MCF 10A (cell line): ENCODE data around the gene KLHL1. TPM values are rescaled to one million over a fixed set of nuclear protein-coding genes. Genes with fewer than 3 reads are reported as not detected.

Source experiments
- BruUV-seq: library from RNA; stranded (reverse); fragments of 400-500 nt; replicated peaks from 2 replicates; lab custom pipeline; 2021; lab: Mats Ljungman, UMichigan
- CTCF ChIA-PET: fragments of 300-600 bp; sonication (Branson Sonifier 250); formaldehyde crosslinking; extraction: SDS; loops from one replicate; lab custom pipeline; 2021; ENCODE audit warnings: antibody characterized with exemption, inconsistent platforms; lab: Yijun Ruan, JAX
- POLR2A ChIA-PET: fragments of 300-600, 350-650 bp; sonication (Branson Sonifier 250); formaldehyde crosslinking; extraction: SDS; loops from one replicate; lab custom pipeline; 2020; ENCODE audit warnings: antibody characterized with exemption, inconsistent platforms; lab: Yijun Ruan, JAX
- DNase-seq: peaks from one replicate; pipeline ENCODE4 v3.0.0-alpha.2; 2018; ENCODE audit not compliant: unreplicated experiment
- H3K27ac Mint-ChIP-seq: one replicate; pipeline ENCODE4 v1.8.0; 2022; ENCODE audit warnings: mild to moderate bottlenecking, low read depth, mixed read lengths; ENCODE audit not compliant: unreplicated experiment
- H3K27me3 Mint-ChIP-seq: one replicate; pipeline ENCODE4 v1.8.0; 2022; ENCODE audit warnings: mixed read lengths; ENCODE audit not compliant: insufficient read depth, unreplicated experiment
- H3K36me3 Mint-ChIP-seq: one replicate; pipeline ENCODE4 v1.8.0; 2022; ENCODE audit warnings: mild to moderate bottlenecking, moderate library complexity, mixed read lengths; ENCODE audit not compliant: insufficient read depth, unreplicated experiment
- H3K4me1 Mint-ChIP-seq: one replicate; pipeline ENCODE4 v1.8.0; 2022; ENCODE audit warnings: mixed read lengths; ENCODE audit not compliant: insufficient read depth, unreplicated experiment
- H3K4me3 Mint-ChIP-seq: one replicate; pipeline ENCODE4 v1.8.0; 2022; ENCODE audit warnings: mild to moderate bottlenecking, moderate library complexity, mixed read lengths; ENCODE audit not compliant: unreplicated experiment
- H3K9me3 Mint-ChIP-seq: one replicate; pipeline ENCODE4 v1.8.0; 2022; ENCODE audit warnings: mixed read lengths; ENCODE audit not compliant: unreplicated experiment
- CTCF ChIP-seq: fragments of 200-600 bp; IDR thresholded peaks from one replicate; pipeline ENCODE4 v1.8.0; 2022; ENCODE audit warnings: antibody characterized with exemption, mild to moderate bottlenecking; ENCODE audit not compliant: unreplicated experiment
- intact Hi-C: fragments of 100-400 bp; cut with micrococcal nuclease; formaldehyde crosslinking; loops from 2 replicates; pipeline ENCODE4 v1.14.1; 2022
- total RNA-seq: library from RNA; stranded (reverse); gene quantifications from 2 replicates; pipeline ENCODE4 v1.2.3, GENCODE V29; 2022

The KLHL1 gene
- total RNA-seq, 1 experiment from 2014 or later: not detected

- H3K27ac Mint-ChIP-seq: no peak overlapping the region
- ChIA-PET CTCF (no interaction called here), POLR2A (no interaction called here)
- no peak for DNase-seq
- H3K9me3 Mint-ChIP-seq: no peaks in the 10 kb centered on the region
- intact Hi-C loops: no loop called here
- no TSS peak for BruUV-seq
- no peak overlapping the region for H3K4me3 Mint-ChIP-seq
- no peaks in the 10 kb centered on the region for H3K36me3 Mint-ChIP-seq
- peaks cover 56% of the 10 kb centered on the region for H3K27me3 Mint-ChIP-seq
- no peak for TF ChIP-seq CTCF
- H3K4me1 Mint-ChIP-seq: no peaks in the 10 kb centered on the region
Observed at GRCh38 chr13:69706807-69707206, 401.4 kb downstream of the KLHL1 start.

GRCh38 chr13:69704311-69704710 is 403.9 kb downstream of the KLHL1 start:
- H3K36me3 Mint-ChIP-seq: no peaks in the 10 kb centered on the region
- ChIA-PET POLR2A (no interaction called here), CTCF (no interaction called here)
- no peaks in the 10 kb centered on the region for H3K4me1 Mint-ChIP-seq
- intact Hi-C loops: no loop called here
- H3K27ac Mint-ChIP-seq: no peak overlapping the region
- peaks cover 50% of the 10 kb centered on the region for H3K27me3 Mint-ChIP-seq
- no peak overlapping the region for H3K4me3 Mint-ChIP-seq
- TF ChIP-seq CTCF: no peak
- H3K9me3 Mint-ChIP-seq: no peaks in the 10 kb centered on the region
- BruUV-seq: no TSS peak
- DNase-seq: no peak

GRCh38 chr13:69690999-69691398 is 417.3 kb downstream of the KLHL1 start:
- no TSS peak for BruUV-seq
- H3K36me3 Mint-ChIP-seq: no peaks in the 10 kb centered on the region
- no peak for DNase-seq
- CTCF ChIA-PET: no interaction called here
- no peaks in the 10 kb centered on the region for H3K9me3 Mint-ChIP-seq
- peaks cover 66% of the 10 kb centered on the region for H3K27me3 Mint-ChIP-seq
- intact Hi-C loops: no loop called here
- H3K27ac Mint-ChIP-seq: no peak overlapping the region
- H3K4me1 Mint-ChIP-seq: no peaks in the 10 kb centered on the region
- POLR2A ChIA-PET: no interaction called here
- no peak overlapping the region for H3K4me3 Mint-ChIP-seq
- TF ChIP-seq CTCF: no peak

- H3K36me3 Mint-ChIP-seq: no peaks in the 10 kb centered on the region
- ChIA-PET POLR2A (no interaction called here), CTCF (no interaction called here)
- no peak for TF ChIP-seq CTCF
- H3K9me3 Mint-ChIP-seq: no peaks in the 10 kb centered on the region
- BruUV-seq: no TSS peak
- intact Hi-C loops: no loop called here
- H3K4me3 Mint-ChIP-seq: no peak overlapping the region
- DNase-seq: no peak
- H3K4me1 Mint-ChIP-seq: no peaks in the 10 kb centered on the region
- H3K27me3 Mint-ChIP-seq: peaks cover 56% of the 10 kb centered on the region
- no peak overlapping the region for H3K27ac Mint-ChIP-seq
Observed at GRCh38 chr13:69683921-69684686, 424.1 kb downstream of the KLHL1 start.
